H1 (cell line): Measurements from ENCODE around the gene NOTUM. TPM values are rescaled to one million over a fixed set of nuclear protein-coding genes. Genes with fewer than 3 reads are reported as not detected.

Source experiments
- CBX5 ChIP-seq: fragments of 300-800, 300-1000 bp; sonication (generic); IDR thresholded peaks from 2 replicates; pipeline ENCODE4 v1.7.1; 2016; ENCODE audit warnings: antibody characterized with exemption, low read length, low read depth
- CHD7 ChIP-seq: fragments of 300-600 bp; sonication (generic); IDR thresholded peaks from 2 replicates; pipeline ENCODE4 v1.7.1; 2012; ENCODE audit warnings: low read length, moderate library complexity, mild to moderate bottlenecking, inconsistent platforms; ENCODE audit not compliant: insufficient replicate concordance
- TEAD4 ChIP-seq: IDR thresholded peaks from 2 replicates; pipeline ENCODE4 v1.6.1; 2012; ENCODE audit warnings: low read depth, low read length, inconsistent platforms, mixed read lengths
- polyA plus RNA-seq, 7 experiments: library from polyadenylated mRNA; depleted of rRNA in 3 of 7; stranded (reverse) in 5 of 7; unstranded in 2 of 7; fragments of >200 nt in 5 of 7; fragments of 200-250 nt in 2 of 7; gene quantifications; 1 replicate in 5 of 7; 2 replicates in 1 of 7; 4 replicates in 1 of 7; pipeline versions ENCODE4 v1.2.1 to v1.2.3, GENCODE V29; 2011 to 2013; ENCODE audit warnings: missing spikeins in 2 of 7, mixed read lengths in 2 of 7
- total RNA-seq: library from RNA; stranded (reverse); fragmentation: NEBNext Ultra II Directional; extraction: Animal tissue kit (Norgen Biotek cat#: 25700); gene quantifications from 2 replicates; pipeline ENCODE4 v1.2.1, GENCODE V29; 2021

The NOTUM gene
- total and polyA plus RNA-seq, 2 of the 8 experiments (the other 6 are each of a cell fraction or from before 2014, with no cell fraction given) = 0.45 to 0.76 TPM

GRCh38 chr17:81912441-81913309 lies 48.3 kb downstream of the NOTUM start (continued):
- TF ChIP-seq CBX5 (no peak), CHD7 (no peak), TEAD4 (no peak)
- TF ChIP-seq, all 59 proteins: peak for 0
